Thyroid gland (tissue), 4 donors: Measurements from ENCODE around the gene UNC13A. TPM values are rescaled to one million over a fixed set of nuclear protein-coding genes. Genes with fewer than 3 reads are reported as not detected.
"Not testable (repeated sequence)": the region's sequence is repeated elsewhere in the genome, so short reads cannot be mapped to it uniquely, and the experiment has no call there.

Experiments
- DNase-seq, 2 donors: peaks; one replicate each; pipeline ENCODE4 v3.0.0-alpha.2; 2019
- H3K27ac ChIP-seq, 3 donors: fragments of 200-600 bp; sonication (generic); 1 replicate in 2 of 3; 2 replicates in 1 of 3; pipeline ENCODE4 v1.5.1; 2016 to 2019; ENCODE audit warnings: mild to moderate bottlenecking in 1 of 3, moderate library complexity in 1 of 3
- H3K27me3 ChIP-seq: fragments of 200-600 bp; sonication (generic); one replicate; pipeline ENCODE4 v1.5.1; 2019
- H3K36me3 ChIP-seq, 2 donors: fragments of 200-600 bp; sonication (generic); one replicate each; pipeline ENCODE4 v1.5.1; 2016 to 2019
- H3K4me1 ChIP-seq, 2 donors: fragments of 200-600 bp; sonication (generic); one replicate each; pipeline ENCODE4 v1.5.1; 2017 to 2019
- H3K4me3 ChIP-seq, 3 donors: fragments of 200-600 bp; sonication (generic); replicated peaks in 1 of 3; 1 replicate in 2 of 3; 2 replicates in 1 of 3; pipeline ENCODE4 v1.5.1; 2016; ENCODE audit warnings: mild to moderate bottlenecking in 1 of 3
- H3K9me3 ChIP-seq: fragments of 200-600 bp; sonication (generic); one replicate; pipeline ENCODE4 v1.5.1; 2017
- POLR2A ChIP-seq, 2 donors: fragments of 450-650 bp; IDR thresholded peaks; one replicate each; pipeline ENCODE4 v1.6.1; 2017; ENCODE audit warnings: antibody characterized with exemption in 2 of 2, mild to moderate bottlenecking in 2 of 2, moderate library complexity in 1 of 2
- WGBS, 2 donors: methylation state at CpG; one replicate each; pipeline ENCODE4 v1.1.5; 2017; 5-methylcytosine and 5-hydroxymethylcytosine counted together
- intact Hi-C: fragments of 100-400 bp; cut with DNase I; formaldehyde crosslinking; loops from one replicate; pipeline ENCODE4 v1.15.1; 2023
- total RNA-seq, 4 donors: library from RNA; depleted of rRNA; stranded (reverse); fragments of >200 nt; gene quantifications; one replicate each; pipeline ENCODE4 v1.2.3, GENCODE V29; 2016
- TF ChIP-seq, protein P1 (sequence below), 6 experiments: fragments of 200-600 bp in 3 of 6; fragments of 450-650 bp in 3 of 6; sonication (generic) in 3 of 6; IDR thresholded peaks; one replicate each; pipeline ENCODE4 v1.5.1; 2016 to 2019; ENCODE audit warnings: antibody characterized with exemption in 6 of 6, mild to moderate bottlenecking in 2 of 6, inconsistent platforms in 1 of 6, moderate library complexity in 1 of 6

Gene UNC13A
- total RNA-seq, 4 donors from 2014 or later: under 0.01 to 2.7 (median 0.21) TPM

DNA sequence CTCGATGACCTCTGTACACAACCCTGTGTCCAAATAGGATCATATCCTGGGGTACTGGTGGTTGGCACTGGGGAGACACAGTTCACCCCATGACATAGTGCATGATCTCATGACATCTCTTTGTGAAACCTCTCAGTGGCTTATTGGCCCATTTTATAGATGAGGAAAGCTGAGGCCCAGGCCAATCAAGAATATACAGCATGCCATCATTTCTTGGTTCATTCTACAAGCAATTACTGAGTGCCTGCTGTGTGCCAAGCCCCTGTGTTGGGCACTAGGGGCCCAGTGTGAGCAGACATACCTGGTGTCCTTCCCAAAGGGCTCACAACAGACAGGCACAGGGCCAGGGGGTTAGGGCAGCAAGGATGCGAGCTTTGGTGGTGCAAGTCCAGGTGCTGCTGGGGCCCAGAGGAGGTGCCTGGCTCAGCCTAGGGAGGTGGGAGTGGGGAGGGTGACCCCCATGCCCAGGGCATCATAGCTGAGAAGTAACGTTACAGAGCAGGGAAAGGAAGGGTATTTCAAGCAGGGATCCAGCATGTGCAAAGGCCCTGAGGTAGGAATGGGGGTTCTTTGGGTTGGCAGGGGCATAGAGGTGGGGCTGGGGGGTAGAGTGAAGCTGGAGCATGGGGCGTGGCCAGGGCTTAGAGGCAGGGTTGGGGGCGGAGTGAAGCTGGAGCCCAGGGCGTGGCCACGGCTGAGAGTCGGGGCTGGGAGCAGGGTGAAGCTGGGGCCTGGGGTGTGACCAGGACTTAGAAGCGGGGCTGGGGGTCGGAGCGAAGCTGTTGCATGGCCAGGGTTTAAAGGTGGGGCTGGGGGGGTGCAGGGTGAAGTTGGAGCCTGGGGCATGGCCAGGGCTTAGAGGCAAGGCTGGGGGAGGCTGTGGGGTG is 112.0 kb downstream of the UNC13A start:
- Histone ChIP-seq H3K27me3 (no peaks in the 10 kb centered on the region), H3K4me1 (no peaks in the 10 kb centered on the region), H3K4me3 (no peak overlapping the region), H3K27ac (no peak overlapping the region), H3K9me3 (no peaks in the 10 kb centered on the region), H3K36me3 (peaks cover 14 to 31% of the 10 kb centered on the region in 2 donors)
- intact Hi-C loops: no loop called here
- no peak for DNase-seq
- TF ChIP-seq, protein P1, sequence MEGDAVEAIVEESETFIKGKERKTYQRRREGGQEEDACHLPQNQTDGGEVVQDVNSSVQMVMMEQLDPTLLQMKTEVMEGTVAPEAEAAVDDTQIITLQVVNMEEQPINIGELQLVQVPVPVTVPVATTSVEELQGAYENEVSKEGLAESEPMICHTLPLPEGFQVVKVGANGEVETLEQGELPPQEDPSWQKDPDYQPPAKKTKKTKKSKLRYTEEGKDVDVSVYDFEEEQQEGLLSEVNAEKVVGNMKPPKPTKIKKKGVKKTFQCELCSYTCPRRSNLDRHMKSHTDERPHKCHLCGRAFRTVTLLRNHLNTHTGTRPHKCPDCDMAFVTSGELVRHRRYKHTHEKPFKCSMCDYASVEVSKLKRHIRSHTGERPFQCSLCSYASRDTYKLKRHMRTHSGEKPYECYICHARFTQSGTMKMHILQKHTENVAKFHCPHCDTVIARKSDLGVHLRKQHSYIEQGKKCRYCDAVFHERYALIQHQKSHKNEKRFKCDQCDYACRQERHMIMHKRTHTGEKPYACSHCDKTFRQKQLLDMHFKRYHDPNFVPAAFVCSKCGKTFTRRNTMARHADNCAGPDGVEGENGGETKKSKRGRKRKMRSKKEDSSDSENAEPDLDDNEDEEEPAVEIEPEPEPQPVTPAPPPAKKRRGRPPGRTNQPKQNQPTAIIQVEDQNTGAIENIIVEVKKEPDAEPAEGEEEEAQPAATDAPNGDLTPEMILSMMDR (IDR thresholded peaks at IDR 0.05): no peak
- TF ChIP-seq POLR2A (IDR thresholded peaks at IDR 0.05): no peak
- WGBS, 2 donors: 95 to 97% methylated on average over 10 to 11 of the region's 11 CpGs

DNA sequence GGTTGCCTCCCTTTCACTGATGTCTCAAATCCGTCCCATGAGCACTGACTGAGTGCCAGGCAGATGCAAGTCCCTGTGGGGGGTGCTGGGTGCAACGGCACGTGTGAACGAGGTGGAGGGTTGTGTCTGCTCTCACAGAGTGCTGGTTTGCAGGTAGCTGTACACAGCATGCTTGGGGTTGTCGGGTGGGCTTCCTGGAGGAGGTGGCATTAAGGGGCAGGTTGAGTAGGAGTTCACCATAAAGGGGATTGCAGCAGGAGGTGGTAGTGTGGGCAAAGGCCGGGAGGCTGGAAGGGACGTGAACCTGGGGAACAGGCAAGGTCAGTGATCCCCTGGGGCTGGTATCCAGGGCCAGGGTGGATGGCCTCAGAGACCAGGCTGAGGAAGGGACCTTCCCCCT is 115.5 kb downstream of the UNC13A start:
- DNase-seq: no peak
- 95 to 99% methylated on average over 6 to 7 of the region's 7 CpGs for WGBS, 2 donors
- no peaks in the 10 kb centered on the region for H3K27me3 ChIP-seq
- no peak overlapping the region for H3K4me3 ChIP-seq
- TF ChIP-seq, protein P1 (IDR thresholded peaks at IDR 0.05): no peak
- TF ChIP-seq POLR2A (IDR thresholded peaks at IDR 0.05): no peak
- H3K9me3 ChIP-seq: no peaks in the 10 kb centered on the region
- H3K36me3 ChIP-seq: peaks cover 21 to 48% of the 10 kb centered on the region in 2 donors
- H3K4me1 ChIP-seq: no peaks in the 10 kb centered on the region
- no peak overlapping the region for H3K27ac ChIP-seq
- intact Hi-C loops: loop anchor here (5.0 kb wide), 1 partner anchor 120 kb away; no protein-coding TSS in a partner anchor

DNA sequence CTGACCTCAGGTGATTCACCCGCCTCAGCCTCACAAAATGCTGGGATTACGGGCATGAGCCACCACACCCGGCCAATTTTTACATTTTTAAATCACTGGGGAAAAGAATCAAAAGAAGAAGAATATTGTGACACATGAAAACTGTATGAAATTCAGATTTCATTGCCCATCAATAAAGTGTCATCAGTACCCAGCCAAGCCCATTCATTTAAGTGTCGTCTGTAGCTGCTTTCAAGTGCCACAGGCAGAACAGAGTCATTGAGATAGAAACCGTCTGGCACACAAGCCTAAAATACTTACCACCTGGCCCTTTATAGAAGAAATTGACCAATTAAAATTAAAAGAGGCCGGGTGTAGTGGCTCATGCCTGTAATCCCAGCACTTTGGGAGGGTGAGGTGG is 117.4 kb downstream of the UNC13A start:
- no peaks in the 10 kb centered on the region for H3K27me3 ChIP-seq
- 91 to 98% methylated on average over 6 of the region's 6 CpGs for WGBS, 2 donors
- H3K4me3 ChIP-seq: no peak overlapping the region
- intact Hi-C loops: loop anchor here (5.0 kb wide), 1 partner anchor 118 kb away; no protein-coding TSS in a partner anchor
- H3K9me3 ChIP-seq: no peaks in the 10 kb centered on the region
- TF ChIP-seq POLR2A (IDR thresholded peaks at IDR 0.05): no peak
- TF ChIP-seq, protein P1 (IDR thresholded peaks at IDR 0.05): no peak
- no peak overlapping the region for H3K27ac ChIP-seq
- H3K4me1 ChIP-seq: no peaks in the 10 kb centered on the region
- H3K36me3 ChIP-seq: peaks cover 22 to 47% of the 10 kb centered on the region in 2 donors
- no peak for DNase-seq

- 96% methylated on average over 5 of the region's 5 CpGs for WGBS, 2 donors
Observed at GRCh38 chr19:17570291-17570690, 117.9 kb downstream of the UNC13A start.

GRCh38 chr19:17567940-17568339 is 120.2 kb downstream of the UNC13A start:
- Histone ChIP-seq H3K36me3 (peaks cover 20 to 47% of the 10 kb centered on the region in 2 donors), H3K27me3 (no peaks in the 10 kb centered on the region), H3K4me1 (no peaks in the 10 kb centered on the region), H3K27ac (no peak overlapping the region), H3K4me3 (no peak overlapping the region), H3K9me3 (no peaks in the 10 kb centered on the region)
- 93% methylated on average over 1 of the region's 1 CpG; no CpG with 5 or more reads in 1 of the 2 donors for WGBS, 2 donors
- TF ChIP-seq, protein P1 (IDR thresholded peaks at IDR 0.05): no peak
- TF ChIP-seq POLR2A (IDR thresholded peaks at IDR 0.05): no peak
- no peak for DNase-seq
- intact Hi-C loops: no loop called here

More at GRCh38 chr19:17570291-17570690, 117.9 kb downstream of the UNC13A start:
- intact Hi-C loops: loop anchor here (5.0 kb wide), 1 partner anchor 118 kb away; no protein-coding TSS in a partner anchor
- H3K36me3 ChIP-seq: peaks cover 20 to 47% of the 10 kb centered on the region in 2 donors
- not testable (repeated sequence) for H3K4me3 ChIP-seq, H3K4me1 ChIP-seq, DNase-seq, H3K27ac ChIP-seq, H3K9me3 ChIP-seq, H3K27me3 ChIP-seq
